ENCODE measurements around the gene NFKB2.

Gene NFKB2

GRCh38 chr10:102409604-102410428, 14.3 kb downstream of the NFKB2 start:
- no peak for DNase-seq

GRCh38 chr10:102410429-102411073, 15.0 kb downstream of the NFKB2 start:
- DNase-seq, result peak; percentile 76

GRCh38 chr10:102411341-102412255, 16.1 kb downstream of the NFKB2 start:
- DNase-seq, result no peak

GRCh38 chr10:102412293-102412692, 16.8 kb downstream of the NFKB2 start:
- no peak for DNase-seq

GRCh38 chr10:102413053-102413705, 17.7 kb downstream of the NFKB2 start:
- no peak for DNase-seq

- DNase-seq, result no peak
Measured at GRCh38 chr10:102413806-102414561, 18.5 kb downstream of the NFKB2 start.

- DNase-seq, result no peak
Measured at GRCh38 chr10:102414749-102415148, 19.2 kb downstream of the NFKB2 start.

- no peak for DNase-seq
Measured at GRCh38 chr10:102416283-102416682, 20.8 kb downstream of the NFKB2 start.

- no peak for DNase-seq
Measured at GRCh38 chr10:102416695-102417094, 21.2 kb downstream of the NFKB2 start.

- DNase-seq, result no peak
Measured at GRCh38 chr10:102418622-102419268, 23.2 kb downstream of the NFKB2 start, which contains the start of gene PSD. TSS of gene PSD (minus strand) at chr10:102418785. CDS start at chr10:102417038, 1,747 bp downstream.

GRCh38 chr10:102419269-102420180, 24.0 kb downstream of the NFKB2 start:
- DNase-seq, result peak; percentile 71

GRCh38 chr10:102420181-102420713, 24.7 kb downstream of the NFKB2 start:
- DNase-seq, result no peak

GRCh38 chr10:102420714-102421506, 25.4 kb downstream of the NFKB2 start, which contains the start of gene FBXL15:
TSS of gene FBXL15 (plus strand) at chr10:102420836. CDS start at chr10:102421130, 294 bp downstream.
- DNase-seq, result peak; percentile 92

GRCh38 chr10:102421507-102421756, 25.9 kb downstream of the NFKB2 start:
- DNase-seq, result no peak

- no peak for DNase-seq
Measured at GRCh38 chr10:102421757-102422512, 26.4 kb downstream of the NFKB2 start.

GRCh38 chr10:102422545-102423129, 27.1 kb downstream of the NFKB2 start:
- peak; percentile 57 for DNase-seq

GRCh38 chr10:102423372-102423968, 28.0 kb downstream of the NFKB2 start:
- no peak for DNase-seq

- DNase-seq, result no peak
Measured at GRCh38 chr10:102424145-102424544, 28.6 kb downstream of the NFKB2 start.
